Neural cell (in vitro differentiated cells): ENCODE measurements around the gene KCNAB2. TPM values are rescaled to one million over a fixed set of nuclear protein-coding genes. Genes with fewer than 3 reads are reported as not detected.

ENCODE experiments used
- H2AFZ ChIP-seq: fragments of 200-600, 300-800 bp; sonication (generic), shearing (Covaris generic); 2 replicates; pipeline ENCODE4 v1.6.0; 2014; ENCODE audit warnings: low read depth, mild to moderate bottlenecking, antibody characterized with exemption, low read length, moderate library complexity
- H3F3A ChIP-seq: fragments of 200-600 bp; shearing (Covaris generic); 2 replicates; pipeline ENCODE4 v1.6.1; 2016; ENCODE audit warnings: mild to moderate bottlenecking, moderate library complexity, mixed read lengths, antibody characterized with exemption, low read length; ENCODE audit not compliant: insufficient read depth, poor library complexity, severe bottlenecking
- H3K27ac ChIP-seq: fragments of 200-600, 300-800 bp; sonication (generic), shearing (Covaris generic); 2 replicates; pipeline ENCODE4 v1.5.1; 2014; ENCODE audit warnings: mild to moderate bottlenecking, low read length, moderate library complexity
- H3K27me3 ChIP-seq: fragments of 300-800, 200-600 bp; sonication (generic), shearing (Covaris generic); 2 replicates; pipeline ENCODE4 v1.6.0; 2014; ENCODE audit warnings: mild to moderate bottlenecking, low read depth, low read length, moderate library complexity; ENCODE audit not compliant: insufficient read depth
- H3K36me3 ChIP-seq: fragments of 300-800, 200-600 bp; sonication (generic), shearing (Covaris generic); 2 replicates; pipeline ENCODE4 v1.5.1; 2014; ENCODE audit warnings: mild to moderate bottlenecking, antibody characterized with exemption, low read length, moderate library complexity; ENCODE audit not compliant: insufficient read depth
- H3K4me2 ChIP-seq: fragments of 300-800, 200-600 bp; sonication (generic), shearing (Covaris generic); 2 replicates; pipeline ENCODE4 v1.6.0; 2014; ENCODE audit warnings: mild to moderate bottlenecking, low read length
- H3K4me3 ChIP-seq: fragments of 300-800, 200-600 bp; sonication (generic), shearing (Covaris generic); 2 replicates; pipeline ENCODE4 v1.5.1; 2014; ENCODE audit warnings: mild to moderate bottlenecking, low read length, moderate library complexity
- H3K79me2 ChIP-seq: fragments of 200-600 bp; shearing (Covaris generic); replicated peaks from 2 replicates; pipeline ENCODE4 v1.6.0; 2014; ENCODE audit warnings: mild to moderate bottlenecking, low read length, moderate library complexity; ENCODE audit not compliant: insufficient read depth
- H3K9ac ChIP-seq: fragments of 300-800, 200-600 bp; sonication (generic), shearing (Covaris generic); 2 replicates; pipeline ENCODE4 v1.6.1; 2016; ENCODE audit warnings: mild to moderate bottlenecking, low read length, mixed read lengths
- H3K9me2 ChIP-seq: fragments of 200-600 bp; shearing (Covaris generic); 2 replicates; pipeline ENCODE4 v1.6.1; 2016; ENCODE audit warnings: mild to moderate bottlenecking, low read length, mixed read lengths; ENCODE audit not compliant: insufficient read depth
- H3K9me3 ChIP-seq: fragments of 200-600, 300-800 bp; sonication (generic), shearing (Covaris generic); 2 replicates; pipeline ENCODE4 v1.6.1; 2016; ENCODE audit warnings: mild to moderate bottlenecking, mixed run types, low read length, moderate library complexity, mixed read lengths
- H4K20me1 ChIP-seq: fragments of 200-600 bp; shearing (Covaris generic); 2 replicates; pipeline ENCODE4 v1.6.1; 2016; ENCODE audit warnings: mild to moderate bottlenecking, mixed run types; ENCODE audit not compliant: insufficient read depth
- EP300 ChIP-seq: fragments of 450-650 bp; conservative IDR thresholded peaks from 2 replicates; pipeline ENCODE4 v1.6.1; 2014; ENCODE audit warnings: antibody characterized with exemption, mild to moderate bottlenecking, moderate library complexity; ENCODE audit not compliant: poor library complexity, severe bottlenecking
- EZH2 ChIP-seq: fragments of 200-600, 300-800 bp; shearing (Covaris generic), sonication (generic); IDR thresholded peaks from 2 replicates; pipeline ENCODE4 v1.6.1; 2014; ENCODE audit warnings: antibody characterized with exemption, low read length, borderline replicate concordance, mild to moderate bottlenecking; ENCODE audit not compliant: insufficient read depth, poor library complexity, severe bottlenecking
- MXI1 ChIP-seq: fragments of 450-650 bp; conservative IDR thresholded peaks from 2 replicates; pipeline ENCODE4 v1.6.1; 2014; ENCODE audit warnings: antibody characterized with exemption, mild to moderate bottlenecking; ENCODE audit not compliant: poor library complexity, severe bottlenecking
- POLR2AphosphoS5 ChIP-seq: IDR thresholded peaks from 2 replicates; pipeline ENCODE4 v1.6.1; 2012
- RAD21 ChIP-seq: fragments of 450-650 bp; conservative IDR thresholded peaks from 2 replicates; pipeline ENCODE4 v1.6.1; 2014; ENCODE audit warnings: antibody characterized with exemption, mild to moderate bottlenecking, moderate library complexity
- SMC3 ChIP-seq: fragments of 450-650 bp; conservative IDR thresholded peaks from 2 replicates; pipeline ENCODE4 v1.6.1; 2014; ENCODE audit warnings: antibody characterized with exemption, mild to moderate bottlenecking, moderate library complexity; ENCODE audit not compliant: poor library complexity
- TAF1 ChIP-seq: IDR thresholded peaks from 2 replicates; pipeline ENCODE4 v1.6.1; 2012; ENCODE audit warnings: low read depth
- polyA plus RNA-seq: library from polyadenylated mRNA; depleted of rRNA; stranded (reverse); fragments of >200 nt; gene quantifications from 2 replicates; pipeline ENCODE4 v1.2.3, GENCODE V29; 2014
- TF ChIP-seq, protein P1 (sequence below): fragments of 450-650 bp; IDR thresholded peaks from 2 replicates; pipeline ENCODE4 v1.5.1; 2014; ENCODE audit warnings: antibody characterized with exemption, mild to moderate bottlenecking, moderate library complexity; ENCODE audit not compliant: poor library complexity, severe bottlenecking
- TF ChIP-seq, protein P2 (sequence below): IDR thresholded peaks from 2 replicates; pipeline ENCODE4 v1.6.1; 2012; ENCODE audit warnings: borderline replicate concordance

The KCNAB2 gene
- polyA plus RNA-seq, 1 donor from 2014 or later: 11.7 TPM

DNA sequence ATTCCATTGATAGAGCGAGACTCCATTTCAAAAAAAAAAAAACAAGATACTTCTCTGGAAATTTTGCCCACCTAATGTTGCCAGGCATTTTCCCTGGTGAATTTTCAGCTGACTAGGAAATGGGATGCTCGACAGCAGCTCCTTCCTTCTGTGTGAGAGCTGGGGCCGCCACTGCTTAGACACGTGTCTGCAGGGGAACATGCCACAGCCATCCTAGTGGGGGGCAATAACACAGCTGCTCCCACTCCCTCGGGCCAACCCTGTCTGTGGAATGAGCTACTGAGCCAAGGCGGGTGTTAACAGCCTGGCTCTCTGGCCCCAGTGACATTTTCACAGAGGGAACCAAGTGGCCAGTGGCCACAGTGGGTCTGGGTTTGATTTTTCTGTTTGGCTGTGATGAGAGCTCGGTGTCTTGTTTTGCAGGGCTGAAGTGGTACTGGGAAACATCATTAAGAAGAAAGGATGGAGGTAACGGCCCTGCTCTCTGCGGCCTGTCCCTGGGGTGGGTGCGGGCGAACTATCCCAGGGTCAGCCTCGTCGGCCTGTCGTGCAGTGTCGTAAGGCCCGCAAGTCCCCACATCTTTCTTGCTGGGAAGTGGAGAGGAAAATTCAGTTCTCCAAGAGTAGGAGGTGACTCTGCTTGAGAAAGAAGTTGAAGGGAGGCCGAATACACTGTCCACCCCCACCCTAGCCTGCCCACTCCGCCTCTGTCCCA lies 39.2 kb downstream of the KCNAB2 start:
- no peaks in the 10 kb centered on the region for H3K79me2 ChIP-seq
- no peaks in the 10 kb centered on the region for H4K20me1 ChIP-seq
- H3F3A ChIP-seq: peaks cover 3% of the 10 kb centered on the region
- no peaks in the 10 kb centered on the region for H3K27me3 ChIP-seq
- no peaks in the 10 kb centered on the region for H3K36me3 ChIP-seq
- no peak overlapping the region for H3K4me2 ChIP-seq
- no peak overlapping the region for H3K4me3 ChIP-seq
- H3K27ac ChIP-seq: peak overlapping the region; percentile 8
- H3K9me3 ChIP-seq: no peaks in the 10 kb centered on the region
- no peak overlapping the region for H3K9ac ChIP-seq
- H3K9me2 ChIP-seq: no peaks in the 10 kb centered on the region
- H2AFZ ChIP-seq: no peak overlapping the region
- TF ChIP-seq POLR2AphosphoS5 (no peak), EZH2 (no peak), TAF1 (no peak), SMC3 (no peak), RAD21 (no peak), EP300 (no peak), MXI1 (no peak)
- TF ChIP-seq, protein P1, sequence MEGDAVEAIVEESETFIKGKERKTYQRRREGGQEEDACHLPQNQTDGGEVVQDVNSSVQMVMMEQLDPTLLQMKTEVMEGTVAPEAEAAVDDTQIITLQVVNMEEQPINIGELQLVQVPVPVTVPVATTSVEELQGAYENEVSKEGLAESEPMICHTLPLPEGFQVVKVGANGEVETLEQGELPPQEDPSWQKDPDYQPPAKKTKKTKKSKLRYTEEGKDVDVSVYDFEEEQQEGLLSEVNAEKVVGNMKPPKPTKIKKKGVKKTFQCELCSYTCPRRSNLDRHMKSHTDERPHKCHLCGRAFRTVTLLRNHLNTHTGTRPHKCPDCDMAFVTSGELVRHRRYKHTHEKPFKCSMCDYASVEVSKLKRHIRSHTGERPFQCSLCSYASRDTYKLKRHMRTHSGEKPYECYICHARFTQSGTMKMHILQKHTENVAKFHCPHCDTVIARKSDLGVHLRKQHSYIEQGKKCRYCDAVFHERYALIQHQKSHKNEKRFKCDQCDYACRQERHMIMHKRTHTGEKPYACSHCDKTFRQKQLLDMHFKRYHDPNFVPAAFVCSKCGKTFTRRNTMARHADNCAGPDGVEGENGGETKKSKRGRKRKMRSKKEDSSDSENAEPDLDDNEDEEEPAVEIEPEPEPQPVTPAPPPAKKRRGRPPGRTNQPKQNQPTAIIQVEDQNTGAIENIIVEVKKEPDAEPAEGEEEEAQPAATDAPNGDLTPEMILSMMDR: no peak
- TF ChIP-seq, protein P2, sequence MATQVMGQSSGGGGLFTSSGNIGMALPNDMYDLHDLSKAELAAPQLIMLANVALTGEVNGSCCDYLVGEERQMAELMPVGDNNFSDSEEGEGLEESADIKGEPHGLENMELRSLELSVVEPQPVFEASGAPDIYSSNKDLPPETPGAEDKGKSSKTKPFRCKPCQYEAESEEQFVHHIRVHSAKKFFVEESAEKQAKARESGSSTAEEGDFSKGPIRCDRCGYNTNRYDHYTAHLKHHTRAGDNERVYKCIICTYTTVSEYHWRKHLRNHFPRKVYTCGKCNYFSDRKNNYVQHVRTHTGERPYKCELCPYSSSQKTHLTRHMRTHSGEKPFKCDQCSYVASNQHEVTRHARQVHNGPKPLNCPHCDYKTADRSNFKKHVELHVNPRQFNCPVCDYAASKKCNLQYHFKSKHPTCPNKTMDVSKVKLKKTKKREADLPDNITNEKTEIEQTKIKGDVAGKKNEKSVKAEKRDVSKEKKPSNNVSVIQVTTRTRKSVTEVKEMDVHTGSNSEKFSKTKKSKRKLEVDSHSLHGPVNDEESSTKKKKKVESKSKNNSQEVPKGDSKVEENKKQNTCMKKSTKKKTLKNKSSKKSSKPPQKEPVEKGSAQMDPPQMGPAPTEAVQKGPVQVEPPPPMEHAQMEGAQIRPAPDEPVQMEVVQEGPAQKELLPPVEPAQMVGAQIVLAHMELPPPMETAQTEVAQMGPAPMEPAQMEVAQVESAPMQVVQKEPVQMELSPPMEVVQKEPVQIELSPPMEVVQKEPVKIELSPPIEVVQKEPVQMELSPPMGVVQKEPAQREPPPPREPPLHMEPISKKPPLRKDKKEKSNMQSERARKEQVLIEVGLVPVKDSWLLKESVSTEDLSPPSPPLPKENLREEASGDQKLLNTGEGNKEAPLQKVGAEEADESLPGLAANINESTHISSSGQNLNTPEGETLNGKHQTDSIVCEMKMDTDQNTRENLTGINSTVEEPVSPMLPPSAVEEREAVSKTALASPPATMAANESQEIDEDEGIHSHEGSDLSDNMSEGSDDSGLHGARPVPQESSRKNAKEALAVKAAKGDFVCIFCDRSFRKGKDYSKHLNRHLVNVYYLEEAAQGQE: no peak

DNA sequence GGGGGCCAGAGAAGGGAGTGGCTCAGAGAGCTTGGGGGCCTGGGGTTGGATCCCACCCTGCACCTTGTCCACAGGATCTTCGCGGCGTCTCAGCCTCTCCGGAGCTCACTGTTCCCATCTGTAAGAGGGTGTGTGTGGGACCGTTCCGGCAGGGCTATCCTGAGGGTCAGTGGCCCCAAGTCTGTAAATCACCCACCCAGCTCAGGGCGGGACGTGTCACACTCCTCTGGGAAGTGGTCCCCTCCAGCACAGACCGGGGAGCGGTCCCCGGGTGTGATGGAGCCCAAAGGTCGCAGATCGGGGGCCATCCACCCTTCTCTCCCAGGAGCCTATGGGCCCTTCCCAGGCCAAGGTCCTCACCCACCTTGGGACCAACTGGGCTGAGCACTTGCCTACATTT lies 40.0 kb downstream of the KCNAB2 start:
- no peak for TF ChIP-seq TAF1
- no peak for TF ChIP-seq POLR2AphosphoS5
- TF ChIP-seq EZH2: no peak
- no peak for TF ChIP-seq RAD21
- TF ChIP-seq MXI1: no peak
- TF ChIP-seq, protein P1: no peak
- no peak for TF ChIP-seq EP300
- no peak for TF ChIP-seq SMC3
- TF ChIP-seq, protein P2: no peak
- no peak overlapping the region for H3K4me2 ChIP-seq
- no peaks in the 10 kb centered on the region for H4K20me1 ChIP-seq

More for the DNA sequence above, 40.0 kb downstream of the KCNAB2 start:
- Histone ChIP-seq H3K4me3 (no peak overlapping the region), H3K79me2 (no peaks in the 10 kb centered on the region), H3K27me3 (no peaks in the 10 kb centered on the region), H3F3A (peaks cover 3% of the 10 kb centered on the region), H3K9me3 (no peaks in the 10 kb centered on the region), H3K9ac (no peak overlapping the region), H3K9me2 (no peaks in the 10 kb centered on the region), H3K36me3 (no peaks in the 10 kb centered on the region), H2AFZ (no peak overlapping the region), H3K27ac (no peak overlapping the region)
